ENCODE data around the gene TMEM130.

Gene TMEM130

GRCh38 chr7:98869597-98870120 is at the start of gene TMEM130:
TSS of gene TMEM130 (minus strand) at chr7:98870014. CDS start at chr7:98869861, 153 bp downstream.
- DNase-seq: no peak

- no peak for DNase-seq
Observed at GRCh38 chr7:98917331-98917730, 47.5 kb upstream of the TMEM130 start.

GRCh38 chr7:98913612-98914011 is 43.8 kb upstream of the TMEM130 start:
- DNase-seq: no peak

GRCh38 chr7:98913026-98913425 is 43.2 kb upstream of the TMEM130 start:
- DNase-seq: no peak

DNA sequence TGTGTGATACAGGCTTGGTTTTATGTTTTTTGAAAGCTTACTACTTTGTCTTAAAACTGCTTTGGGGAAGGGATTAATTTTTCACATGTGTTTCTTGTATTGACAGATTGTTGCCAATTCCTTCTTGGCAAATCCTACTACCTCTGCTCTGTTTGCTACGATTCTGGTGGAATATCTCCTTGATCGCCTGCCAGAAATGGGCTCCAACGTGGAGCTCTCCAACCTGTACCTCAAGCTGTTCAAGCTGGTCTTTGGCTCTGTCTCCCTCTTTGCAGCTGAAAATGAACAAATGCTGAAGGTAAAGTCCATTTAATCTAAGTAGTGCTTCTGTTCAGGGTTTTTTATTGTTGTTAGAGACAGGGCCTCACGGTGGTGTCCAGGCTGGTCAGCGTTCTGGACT is 42.1 kb upstream of the TMEM130 start:
- no peak for DNase-seq

DNA sequence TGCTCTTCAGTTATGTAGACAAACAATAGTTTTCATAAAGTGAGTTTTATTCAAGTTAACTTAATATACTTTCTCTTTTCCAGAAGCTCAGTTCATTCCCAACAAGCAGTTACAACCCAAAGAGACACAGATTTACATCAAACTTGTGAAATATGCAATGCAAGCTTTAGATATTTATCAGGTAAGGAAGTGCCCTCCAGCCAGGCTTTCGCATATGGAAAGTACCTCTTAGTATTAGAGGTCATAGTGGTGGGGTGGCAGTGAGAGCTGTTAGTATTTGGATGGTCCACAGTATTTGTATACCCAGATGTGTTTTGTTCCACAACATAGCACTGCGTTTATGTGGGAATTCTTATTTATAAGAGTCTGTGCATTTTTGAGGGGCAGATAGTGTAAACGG is 40.6 kb upstream of the TMEM130 start:
- no peak for DNase-seq

- DNase-seq: no peak
Observed at GRCh38 chr7:98909487-98909886, 39.7 kb upstream of the TMEM130 start.

DNA sequence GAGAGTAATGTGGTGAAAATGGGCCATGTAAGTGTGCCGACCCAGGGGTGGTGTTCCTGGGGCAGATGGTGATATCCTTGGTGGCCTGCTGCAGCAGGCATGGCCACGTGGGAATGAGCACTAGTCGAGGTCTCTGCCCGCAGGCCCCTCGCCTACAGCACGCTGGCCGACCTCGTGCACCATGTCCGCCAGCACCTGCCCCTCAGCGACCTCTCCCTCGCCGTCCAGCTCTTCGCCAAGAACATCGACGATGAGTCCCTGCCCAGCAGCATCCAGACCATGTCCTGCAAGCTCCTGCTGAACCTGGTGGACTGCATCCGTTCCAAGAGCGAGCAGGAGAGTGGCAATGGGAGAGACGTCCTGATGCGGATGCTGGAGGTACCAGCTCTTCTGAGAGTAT is 38.8 kb upstream of the TMEM130 start:
- DNase-seq: no peak

- DNase-seq: no peak
Observed at GRCh38 chr7:98907570-98907969, 37.8 kb upstream of the TMEM130 start.

DNA sequence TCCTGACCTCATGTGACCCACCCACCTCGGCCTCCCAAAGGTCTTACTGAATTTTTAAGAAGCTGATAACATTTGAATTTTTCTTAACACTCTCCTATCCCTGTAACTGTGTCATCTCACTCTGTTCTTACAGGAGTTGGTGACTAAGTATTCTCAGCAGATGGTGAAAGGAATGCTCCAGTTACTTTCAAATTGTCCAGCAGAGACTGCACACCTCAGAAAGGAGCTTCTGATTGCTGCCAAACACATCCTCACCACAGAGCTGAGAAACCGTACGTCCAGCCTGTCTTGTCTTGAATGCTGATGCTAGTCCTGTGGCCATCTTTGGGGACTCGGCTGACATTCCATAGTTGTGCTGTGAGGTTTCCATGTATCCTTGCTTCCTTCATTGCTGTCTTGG is 33.4 kb upstream of the TMEM130 start:
- no peak for DNase-seq

DNA sequence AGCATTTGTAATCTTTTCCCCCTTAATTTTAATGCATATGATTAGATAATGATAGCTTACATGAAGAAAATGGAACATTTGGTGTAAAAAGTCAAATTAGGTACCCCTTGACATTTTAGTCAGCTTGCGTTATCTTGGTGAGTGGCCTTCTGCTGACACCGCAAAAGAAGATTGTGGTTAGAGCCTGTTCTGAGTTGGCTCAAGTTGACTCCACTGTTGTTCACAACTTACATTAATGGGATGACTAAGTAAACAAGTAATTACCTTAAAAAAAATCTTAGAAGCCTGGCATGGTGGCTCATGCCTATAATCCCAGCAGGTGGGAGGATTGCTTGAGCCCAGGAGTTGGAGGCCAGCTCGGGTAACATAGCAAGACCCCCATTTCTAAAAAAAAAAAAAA is 32.7 kb upstream of the TMEM130 start:
- no peak for DNase-seq

- no peak for DNase-seq
Observed at GRCh38 chr7:98900815-98901214, 31.0 kb upstream of the TMEM130 start.

DNA sequence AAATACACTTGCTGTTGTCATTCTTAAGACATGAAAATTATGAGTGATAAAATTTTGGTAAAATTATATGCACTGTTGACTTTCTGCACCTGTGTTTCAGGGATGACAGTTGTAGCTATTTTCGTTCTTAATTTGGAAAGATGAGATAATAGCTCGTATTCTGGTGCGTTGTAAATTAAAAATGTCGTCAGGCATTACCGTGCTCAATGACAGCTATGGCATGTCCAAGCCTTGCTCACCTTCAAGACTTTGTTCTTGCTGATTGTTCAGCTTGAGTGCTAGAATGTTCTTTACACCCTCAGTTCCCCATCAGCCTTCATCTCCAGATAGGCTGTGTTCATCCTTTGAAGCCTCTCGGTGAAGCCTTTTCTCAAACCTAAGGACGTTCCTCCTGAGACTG is 30.0 kb upstream of the TMEM130 start:
- no peak for DNase-seq

GRCh38 chr7:98892609-98893008 is 22.8 kb upstream of the TMEM130 start:
- DNase-seq: no peak

GRCh38 chr7:98887038-98887437 is 17.2 kb upstream of the TMEM130 start:
- no peak for DNase-seq

- no peak for DNase-seq
Observed at GRCh38 chr7:98884416-98884815, 14.6 kb upstream of the TMEM130 start.

- no peak for DNase-seq
Observed at GRCh38 chr7:98881561-98882315, 11.9 kb upstream of the TMEM130 start.

GRCh38 chr7:98880485-98880884 is 10.7 kb upstream of the TMEM130 start:
- DNase-seq: no peak

- no peak for DNase-seq
Observed at GRCh38 chr7:98879979-98880315, 10.1 kb upstream of the TMEM130 start.

DNA sequence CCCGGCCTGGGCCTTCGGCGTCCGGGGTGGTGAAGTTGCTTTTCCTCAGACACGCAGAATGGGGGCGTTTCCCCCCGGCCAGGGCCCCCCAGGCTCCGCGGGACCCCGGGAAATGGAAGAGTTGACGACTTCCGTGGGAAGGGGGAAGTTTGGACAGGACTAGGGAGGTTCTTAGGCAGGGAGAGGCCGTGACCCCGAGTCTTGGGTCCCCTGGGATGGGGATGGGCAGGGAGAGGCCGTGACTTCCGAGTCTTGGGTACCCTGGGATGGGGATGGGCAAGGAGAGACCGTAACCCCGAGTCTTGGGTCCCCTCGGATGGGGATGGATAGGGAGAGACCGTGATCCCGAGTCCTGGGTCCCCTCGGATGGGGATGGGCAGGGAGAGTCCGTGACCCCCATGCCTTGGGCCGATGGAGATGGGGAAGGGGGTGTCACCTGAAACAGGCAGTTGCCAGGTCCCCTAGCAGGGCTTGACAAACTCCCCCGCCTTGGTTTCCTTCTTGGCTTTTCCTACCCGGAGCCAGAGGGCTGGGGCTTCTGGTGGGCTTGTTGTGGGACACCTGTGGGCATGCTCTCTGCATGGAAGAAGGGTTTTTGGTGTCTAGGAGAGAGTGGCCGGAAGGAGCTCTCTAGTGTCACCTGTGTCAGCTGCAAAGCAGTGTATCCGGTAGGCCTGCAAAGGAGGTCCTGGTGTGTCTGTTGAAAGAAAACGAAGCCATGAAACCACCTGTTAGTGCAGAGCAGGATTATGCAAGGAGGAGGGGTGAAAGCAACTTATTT is 9.6 kb upstream of the TMEM130 start:
- peak; percentile 16 for DNase-seq

DNA sequence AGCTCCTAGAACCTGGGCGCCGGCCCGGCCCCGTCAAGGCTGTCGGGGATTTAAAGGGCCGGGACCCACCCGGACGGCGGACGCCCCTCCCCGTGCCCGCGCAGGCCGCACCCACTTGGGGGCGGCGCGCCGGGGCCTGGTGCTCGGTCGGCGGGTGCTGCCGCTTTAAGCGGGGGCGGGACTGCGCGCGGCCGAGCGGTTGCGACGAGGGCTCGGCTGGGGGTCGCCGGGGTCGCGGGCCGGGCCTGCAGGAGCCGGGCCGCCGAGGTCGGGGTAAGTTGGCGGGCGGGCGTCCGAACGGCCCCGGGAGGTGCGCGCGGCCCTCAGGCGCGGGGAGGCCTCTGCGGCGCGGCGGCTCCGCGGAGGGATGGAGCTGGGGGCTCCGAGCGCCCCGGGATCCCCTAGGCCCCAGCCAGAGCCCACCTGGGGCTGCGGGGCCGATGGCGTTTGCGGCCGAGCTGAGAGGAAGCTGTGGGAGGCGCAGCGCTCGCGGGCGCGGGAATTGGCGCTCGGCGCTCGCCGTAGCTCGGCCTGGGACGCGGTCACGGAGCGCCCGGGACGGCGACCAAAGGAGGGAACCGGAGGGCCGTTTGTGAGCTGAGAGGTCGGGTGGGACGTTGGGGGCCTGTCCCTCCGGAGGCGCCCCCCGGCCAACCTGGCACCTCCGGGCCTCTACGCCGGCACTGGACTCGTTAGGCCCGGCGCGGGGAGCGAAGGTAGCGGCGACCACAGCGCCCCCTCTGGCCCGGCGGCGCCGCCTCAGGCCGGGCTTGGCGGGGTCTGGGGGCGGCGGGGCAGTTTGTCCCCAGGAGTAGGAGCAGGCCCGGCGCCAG is 8.8 kb upstream of the TMEM130 start, which contains the start of gene TRRAP:
TSS of gene TRRAP (plus strand) at position 168 of the 833 bp plus-strand sequence. CDS start 2,619 bp downstream, outside the sequence.
- DNase-seq: peak; percentile 49

GRCh38 chr7:98877692-98878364 is 8.0 kb upstream of the TMEM130 start:
- no peak for DNase-seq

DNA sequence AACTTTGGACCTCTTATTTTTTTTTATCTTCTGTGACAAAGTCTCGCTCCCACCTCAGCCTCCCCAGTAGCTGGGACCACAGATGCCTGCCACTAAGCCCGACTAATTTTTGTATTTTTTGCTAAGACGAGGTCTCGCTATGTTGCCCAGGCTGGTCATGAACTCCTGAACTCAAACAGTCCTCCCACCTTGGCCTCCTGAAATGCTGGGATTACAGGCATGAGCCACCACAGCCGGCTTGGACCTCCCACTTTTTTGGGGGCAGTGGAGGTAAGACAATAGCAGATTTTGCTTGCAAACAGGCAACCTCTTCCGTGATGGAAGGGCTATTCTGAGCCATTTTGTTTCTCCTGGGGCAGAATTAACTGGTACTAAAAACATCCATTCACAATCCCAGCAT is 7.3 kb upstream of the TMEM130 start:
- no peak for DNase-seq

Measured in NCI-H774 (cell line).